GM12872 (cell line): ENCODE measurements around the gene TXNL4B.
A peak's percentile ranks its signal among the peaks of the same experiment; 100 is the strongest.

ENCODE experiments used
- CTCF ChIP-seq: IDR thresholded peaks from 3 replicates; pipeline ENCODE4 v1.5.1; 2011; ENCODE audit warnings: low read depth, mild to moderate bottlenecking, low read length, moderate library complexity; ENCODE audit not compliant: insufficient read depth

Gene TXNL4B

GRCh38 chr16:72105978-72106377 lies 12.6 kb upstream of the TXNL4B start:
- no peak for TF ChIP-seq CTCF

GRCh38 chr16:72104905-72105304 lies 11.5 kb upstream of the TXNL4B start:
- TF ChIP-seq CTCF: no peak

GRCh38 chr16:72101195-72101594 lies 7.8 kb upstream of the TXNL4B start:
- TF ChIP-seq CTCF: no peak

GRCh38 chr16:72099377-72099818 lies 6.0 kb upstream of the TXNL4B start:
- peak; percentile 67 for TF ChIP-seq CTCF

GRCh38 chr16:72098936-72099335 lies 5.5 kb upstream of the TXNL4B start:
- no peak for TF ChIP-seq CTCF

GRCh38 chr16:72094266-72094610 lies 818 bp upstream of the TXNL4B start:
- no peak for TF ChIP-seq CTCF

- no peak for TF ChIP-seq CTCF
These were observed 480 bp downstream of the TXNL4B start for GRCh38 chr16:72092832-72093447.
